ENCODE measurements around the gene CITED2. TPM values are rescaled to one million over a fixed set of nuclear protein-coding genes. Genes with fewer than 3 reads are reported as not detected.

The CITED2 gene
- total RNA-seq, 4 donors from 2014 or later, result 53.4 to 260 (median 159) TPM

GRCh38 chr6:139370283-139370998 is 4.0 kb downstream of the CITED2 start:
- H3K9me3 ChIP-seq, result no peaks in the 10 kb centered on the region
- peaks cover 0 to 4% of the 10 kb centered on the region in 2 donors for H3K4me1 ChIP-seq
- TF ChIP-seq POLR2A (IDR thresholded peaks at IDR 0.05), result no peak
- no peak for TF ChIP-seq CTCF (IDR thresholded peaks at IDR 0.05)
- no peaks in the 10 kb centered on the region for H3K27me3 ChIP-seq
- DNase-seq, result no peak
- H3K4me3 ChIP-seq, result peak overlapping the region; percentile 80 to 89
- intact Hi-C loops (cut with DNase I; ENCODE audit: low total_unique reads), result loop anchor here (10.0 kb wide), 1 partner anchor 224 kb away; no protein-coding TSS in a partner anchor
- H3K36me3 ChIP-seq, result no peaks in the 10 kb centered on the region
- peak overlapping the region; percentile 95 to 99 for H3K27ac ChIP-seq

- Histone ChIP-seq H3K4me1 (peaks cover 0 to 4% of the 10 kb centered on the region in 2 donors), H3K4me3 (peak overlapping the region; percentile 80 to 89), H3K27ac (peak overlapping the region; percentile 95 to 99), H3K9me3 (no peaks in the 10 kb centered on the region), H3K36me3 (no peaks in the 10 kb centered on the region), H3K27me3 (no peaks in the 10 kb centered on the region)
- DNase-seq, result no peak
- intact Hi-C loops (cut with DNase I; ENCODE audit: low total_unique reads), result loop anchor here (10.0 kb wide), 3 partner anchors 225 to 555 kb away; no protein-coding TSS in a partner anchor
- TF ChIP-seq POLR2A (IDR thresholded peaks at IDR 0.05) (no peak), CTCF (IDR thresholded peaks at IDR 0.05) (peak; percentile 64 to 83 (median 75))
Measured at GRCh38 chr6:139369568-139370282, 4.7 kb downstream of the CITED2 start.

GRCh38 chr6:139369068-139369467 is 5.4 kb downstream of the CITED2 start:
- Histone ChIP-seq H3K4me1 (peaks cover 0 to 4% of the 10 kb centered on the region in 2 donors), H3K36me3 (no peaks in the 10 kb centered on the region), H3K27me3 (no peaks in the 10 kb centered on the region), H3K27ac (peak overlapping the region; percentile 95 to 99), H3K4me3 (no peak overlapping the region), H3K9me3 (no peaks in the 10 kb centered on the region)
- DNase-seq, result no peak
- intact Hi-C loops (cut with DNase I; ENCODE audit: low total_unique reads), result loop anchor here (10.0 kb wide), 2 partner anchors 244 to 554 kb away; no protein-coding TSS in a partner anchor
- TF ChIP-seq CTCF (IDR thresholded peaks at IDR 0.05), result no peak
- TF ChIP-seq POLR2A (IDR thresholded peaks at IDR 0.05), result no peak

- Histone ChIP-seq H3K9me3 (no peaks in the 10 kb centered on the region), H3K27me3 (no peaks in the 10 kb centered on the region), H3K36me3 (no peaks in the 10 kb centered on the region), H3K4me1 (peaks cover 0 to 4% of the 10 kb centered on the region in 2 donors), H3K4me3 (no peak overlapping the region), H3K27ac (no peak overlapping the region)
- DNase-seq, result no peak
- TF ChIP-seq CTCF (IDR thresholded peaks at IDR 0.05) (no peak), POLR2A (IDR thresholded peaks at IDR 0.05) (no peak)
- intact Hi-C loops (cut with DNase I; ENCODE audit: low total_unique reads), result loop anchor here (10.0 kb wide), 2 partner anchors 244 to 554 kb away; no protein-coding TSS in a partner anchor
Measured at GRCh38 chr6:139368661-139369060, 5.8 kb downstream of the CITED2 start.

Data from uterus (tissue), 4 donors.